Measurements from ENCODE around the gene KRTAP11-1.

KRTAP11-1 gene, protein sequence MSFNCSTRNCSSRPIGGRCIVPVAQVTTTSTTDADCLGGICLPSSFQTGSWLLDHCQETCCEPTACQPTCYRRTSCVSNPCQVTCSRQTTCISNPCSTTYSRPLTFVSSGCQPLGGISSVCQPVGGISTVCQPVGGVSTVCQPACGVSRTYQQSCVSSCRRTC

DNA sequence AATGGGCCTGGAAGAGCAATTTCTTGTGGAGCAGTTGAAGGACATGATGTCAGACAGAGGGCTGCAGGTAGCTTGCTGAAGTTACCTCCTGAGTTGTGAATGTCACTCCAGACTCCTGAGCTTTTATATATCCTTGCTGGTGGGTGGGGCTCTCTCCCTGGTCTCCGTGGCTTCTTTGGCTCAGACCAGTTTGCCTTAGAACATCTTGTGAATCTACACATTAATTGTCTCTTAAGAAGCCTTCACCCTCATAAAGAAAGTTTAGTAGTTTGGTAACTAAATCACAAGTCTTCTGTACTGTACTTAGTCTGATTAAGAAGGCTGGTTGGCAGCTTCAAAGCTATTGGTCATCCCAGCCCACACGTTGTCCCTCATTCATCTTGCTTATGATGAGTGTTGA, at the start of gene KRTAP11-1:
Gene KRTAP11-1 (minus strand): TSS at position 101 of the 400 bp plus-strand sequence. CDS start 56 bp downstream, at position 45.
- DNase-seq (ENCODE audit: low read depth): no peak
- TF ChIP-seq, protein P1, sequence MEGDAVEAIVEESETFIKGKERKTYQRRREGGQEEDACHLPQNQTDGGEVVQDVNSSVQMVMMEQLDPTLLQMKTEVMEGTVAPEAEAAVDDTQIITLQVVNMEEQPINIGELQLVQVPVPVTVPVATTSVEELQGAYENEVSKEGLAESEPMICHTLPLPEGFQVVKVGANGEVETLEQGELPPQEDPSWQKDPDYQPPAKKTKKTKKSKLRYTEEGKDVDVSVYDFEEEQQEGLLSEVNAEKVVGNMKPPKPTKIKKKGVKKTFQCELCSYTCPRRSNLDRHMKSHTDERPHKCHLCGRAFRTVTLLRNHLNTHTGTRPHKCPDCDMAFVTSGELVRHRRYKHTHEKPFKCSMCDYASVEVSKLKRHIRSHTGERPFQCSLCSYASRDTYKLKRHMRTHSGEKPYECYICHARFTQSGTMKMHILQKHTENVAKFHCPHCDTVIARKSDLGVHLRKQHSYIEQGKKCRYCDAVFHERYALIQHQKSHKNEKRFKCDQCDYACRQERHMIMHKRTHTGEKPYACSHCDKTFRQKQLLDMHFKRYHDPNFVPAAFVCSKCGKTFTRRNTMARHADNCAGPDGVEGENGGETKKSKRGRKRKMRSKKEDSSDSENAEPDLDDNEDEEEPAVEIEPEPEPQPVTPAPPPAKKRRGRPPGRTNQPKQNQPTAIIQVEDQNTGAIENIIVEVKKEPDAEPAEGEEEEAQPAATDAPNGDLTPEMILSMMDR (IDR thresholded peaks at IDR 0.05; ENCODE audit: low read depth, low read length, missing control alignments): no peak
- H3K4me3 ChIP-seq (ENCODE audit: low read depth, low read length): no peak within 1 kb of the TSS
- in situ Hi-C loops (cut with HindIII; ENCODE audit: low sequenced_read_pairs): no loop called here

DNA sequence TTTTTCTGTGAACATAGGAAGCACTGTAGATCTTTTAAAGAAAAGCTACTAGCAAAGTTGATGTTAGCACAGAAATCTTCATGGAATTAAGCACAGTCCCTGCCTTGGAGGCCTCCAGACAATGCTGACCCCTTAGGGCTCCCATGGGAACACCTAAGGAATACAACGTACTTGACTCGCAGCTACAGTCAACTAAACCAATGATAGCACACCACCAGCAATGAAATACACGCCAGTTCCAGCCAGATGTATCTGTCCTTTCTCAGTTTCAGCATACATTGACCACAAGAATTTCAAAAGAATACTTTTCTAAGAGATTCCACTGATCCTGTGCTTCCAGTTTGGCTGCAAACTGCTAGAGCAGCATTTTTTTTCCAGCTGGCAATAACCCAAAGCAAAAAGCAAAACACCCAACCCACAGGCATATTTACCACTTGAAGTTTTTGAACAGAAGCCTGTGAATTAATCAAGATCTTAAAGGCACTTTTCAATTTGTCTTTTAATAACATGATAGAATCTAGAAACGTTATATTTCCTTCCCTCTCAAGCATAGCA, 42.8 kb upstream of the KRTAP11-1 start:
- H3K4me3 ChIP-seq (ENCODE audit: low read depth, low read length): no peak overlapping the region
- in situ Hi-C loops (cut with HindIII; ENCODE audit: low sequenced_read_pairs): no loop called here
- no peak for DNase-seq (ENCODE audit: low read depth)
- TF ChIP-seq, protein P1 (IDR thresholded peaks at IDR 0.05; ENCODE audit: low read depth, low read length, missing control alignments): no peak

DNA sequence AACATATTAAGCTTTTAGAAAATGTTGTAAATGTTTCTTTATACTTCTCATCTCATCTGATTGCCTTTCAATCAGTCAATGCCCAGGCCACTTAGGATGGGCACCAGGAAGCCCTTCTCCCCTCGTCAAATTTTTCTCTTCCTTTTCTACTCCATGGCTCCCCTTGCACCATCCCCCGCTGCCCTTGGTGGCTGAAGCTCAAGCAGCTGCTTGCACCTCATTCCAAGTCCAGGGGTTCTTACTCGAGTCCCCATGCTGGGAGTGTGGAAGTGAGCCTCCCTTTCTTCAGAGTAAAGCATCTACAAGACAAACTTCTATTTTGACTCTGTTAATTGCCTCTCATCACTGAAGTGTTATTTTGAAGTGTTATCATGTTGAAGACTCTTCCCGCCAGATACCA, 39.7 kb upstream of the KRTAP11-1 start:
- in situ Hi-C loops (cut with HindIII; ENCODE audit: low sequenced_read_pairs): no loop called here
- no peak overlapping the region for H3K4me3 ChIP-seq (ENCODE audit: low read depth, low read length)
- DNase-seq (ENCODE audit: low read depth): no peak
- TF ChIP-seq, protein P1 (IDR thresholded peaks at IDR 0.05; ENCODE audit: low read depth, low read length, missing control alignments): no peak

DNA sequence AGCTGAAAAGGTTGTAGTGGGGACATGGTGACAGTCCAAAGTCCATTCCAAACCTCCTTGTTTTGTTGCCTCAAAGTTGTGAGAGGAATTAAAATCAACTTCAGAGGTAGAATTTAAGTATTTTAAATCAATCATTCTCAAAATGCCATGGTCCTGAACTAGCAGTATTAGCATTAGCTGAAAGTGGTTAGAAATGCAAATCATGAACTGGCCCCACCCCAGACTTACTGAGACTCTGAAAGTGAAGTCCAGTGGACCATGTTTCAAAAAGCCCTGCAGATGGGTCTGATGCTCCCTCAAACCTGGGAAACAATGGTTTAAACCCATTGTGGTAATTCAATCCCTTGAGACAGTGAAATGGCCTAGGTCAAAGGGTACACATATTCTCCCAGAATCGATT, 36.2 kb upstream of the KRTAP11-1 start:
- DNase-seq (ENCODE audit: low read depth): no peak
- TF ChIP-seq, protein P1 (IDR thresholded peaks at IDR 0.05; ENCODE audit: low read depth, low read length, missing control alignments): no peak
- in situ Hi-C loops (cut with HindIII; ENCODE audit: low sequenced_read_pairs): no loop called here
- H3K4me3 ChIP-seq (ENCODE audit: low read depth, low read length): no peak overlapping the region

DNA sequence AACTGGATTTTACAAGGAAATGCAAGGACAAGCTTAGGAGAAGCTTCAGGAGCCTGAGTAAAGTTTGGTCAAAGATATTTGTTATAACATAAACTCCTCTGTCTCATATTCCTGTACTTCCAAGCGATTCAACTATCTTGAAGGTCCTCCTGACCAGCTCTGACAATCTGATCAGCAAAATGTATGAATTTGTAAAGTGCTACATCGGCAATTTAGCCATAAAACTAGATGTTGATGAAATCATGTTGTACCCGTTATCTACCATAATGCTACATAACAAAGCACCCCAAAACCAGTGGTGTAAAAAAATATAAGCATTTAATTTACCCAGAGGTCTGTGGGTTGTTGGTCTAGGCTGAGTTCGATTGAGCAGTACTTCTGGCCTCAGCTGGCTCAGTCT, 19.5 kb upstream of the KRTAP11-1 start:
- in situ Hi-C loops (cut with HindIII; ENCODE audit: low sequenced_read_pairs): no loop called here
- TF ChIP-seq, protein P1 (IDR thresholded peaks at IDR 0.05; ENCODE audit: low read depth, low read length, missing control alignments): no peak
- DNase-seq (ENCODE audit: low read depth): no peak
- no peak overlapping the region for H3K4me3 ChIP-seq (ENCODE audit: low read depth, low read length)

DNA sequence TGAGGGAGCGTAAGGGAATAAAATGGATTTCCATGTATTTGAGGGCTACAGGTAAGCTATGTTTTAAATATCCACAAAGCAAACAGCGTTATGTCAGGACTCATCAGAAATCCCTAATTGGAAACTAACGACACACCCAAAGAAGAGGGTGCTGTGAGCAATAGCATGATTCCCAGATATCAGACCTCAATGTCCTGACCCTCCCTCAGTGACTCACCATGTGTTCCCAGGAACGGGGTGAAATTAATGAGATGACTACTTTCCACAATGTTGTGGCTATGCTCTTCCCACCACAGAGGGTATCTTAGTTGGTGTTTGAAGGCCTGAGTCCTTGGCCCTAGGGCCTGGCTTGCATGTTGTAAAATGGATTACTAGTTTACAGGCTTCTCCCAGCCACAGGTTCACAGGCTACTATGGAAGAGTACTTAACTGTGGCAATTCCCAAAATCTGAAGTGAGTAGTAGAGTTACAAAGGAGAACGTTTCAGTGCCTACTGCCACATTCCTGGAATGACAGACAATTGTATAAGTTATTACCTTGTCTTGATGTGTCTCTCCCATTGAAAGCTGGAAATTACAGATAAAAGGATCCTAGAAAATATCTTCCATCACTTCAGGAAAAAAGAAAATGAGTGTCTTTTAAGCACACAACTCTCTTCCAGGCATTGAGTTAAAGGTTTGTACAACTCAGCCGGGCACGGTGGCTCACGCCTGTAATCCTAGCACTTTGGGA, 1.7 kb upstream of the KRTAP11-1 start:
- in situ Hi-C loops (cut with HindIII; ENCODE audit: low sequenced_read_pairs): no loop called here
- TF ChIP-seq, protein P1 (IDR thresholded peaks at IDR 0.05; ENCODE audit: low read depth, low read length, missing control alignments): no peak
- H3K4me3 ChIP-seq (ENCODE audit: low read depth, low read length): no peak overlapping the region
- no peak for DNase-seq (ENCODE audit: low read depth)
